ENCODE measurements around the gene SLC37A3. TPM values are rescaled to one million over a fixed set of nuclear protein-coding genes. Genes with fewer than 3 reads are reported as not detected.

Gene SLC37A3
- total RNA-seq, 1 experiment from 2014 or later = 57.8 TPM

- H3K4me3 ChIP-seq (ENCODE audit: low read depth in 2 of 2, low read length in 2 of 2) = no peak overlapping the region
- no peaks in the 10 kb centered on the region for H3K27me3 ChIP-seq (ENCODE audit: control insufficient read depth, insufficient read depth, low read length)
- CTCF ChIA-PET = no interaction called here
- no peaks in the 10 kb centered on the region for H3K36me3 ChIP-seq (ENCODE audit: control insufficient read depth, insufficient read depth, low read length)
- H3K27ac ChIP-seq (ENCODE audit: low read length) = no peak overlapping the region
- DNase-seq (ENCODE audit: low read depth, low spot score) (no peak), ATAC-seq (no peak)
- BruUV-seq (replicated peaks) = no TSS peak
- H3K9me3 ChIP-seq (ENCODE audit: control insufficient read depth, insufficient read depth, low read depth, low read length) = no peaks in the 10 kb centered on the region
- H3K4me1 ChIP-seq (ENCODE audit: control insufficient read depth, insufficient read depth, low read length) = no peaks in the 10 kb centered on the region
- TF ChIP-seq POLR2AphosphoS5 (IDR thresholded peaks at IDR 0.05; ENCODE audit: low read depth, low read length) = no peak
- TF ChIP-seq TCF7L2 (IDR thresholded peaks at IDR 0.05; ENCODE audit: low read depth, low read length) = no peak
- TF ChIP-seq SIN3A (IDR thresholded peaks at IDR 0.05; ENCODE audit: borderline replicate concordance, insufficient read depth, low read depth, low read length) = no peak
- TF ChIP-seq CTCF (IDR thresholded peaks at IDR 0.05) = no peak
- TF ChIP-seq REST (IDR thresholded peaks at IDR 0.05; ENCODE audit: insufficient read depth in 1 of 2, low read depth in 2 of 2, low read length in 1 of 2) = no peak
- intact Hi-C loops (cut with micrococcal nuclease; ENCODE audit: unreplicated experiment) (no loop called here), in situ Hi-C loops (cut with HindIII; ENCODE audit: low pct_unique_long_range_greater_than_20kb, low sequenced_read_pairs) (no loop called here)
- POLR2A ChIA-PET = no interaction called here
Measured at GRCh38 chr7:140367528-140367927, 30.8 kb downstream of the SLC37A3 start.

- no peak for TF ChIP-seq CTCF (IDR thresholded peaks at IDR 0.05)
- intact Hi-C loops (cut with micrococcal nuclease; ENCODE audit: unreplicated experiment) (no loop called here), in situ Hi-C loops (cut with HindIII; ENCODE audit: low pct_unique_long_range_greater_than_20kb, low sequenced_read_pairs) (no loop called here)
- Histone ChIP-seq H3K27me3 (ENCODE audit: control insufficient read depth, insufficient read depth, low read length) (no peaks in the 10 kb centered on the region), H3K36me3 (ENCODE audit: control insufficient read depth, insufficient read depth, low read length) (no peaks in the 10 kb centered on the region), H3K4me3 (ENCODE audit: low read depth in 2 of 2, low read length in 2 of 2) (no peak overlapping the region), H3K9me3 (ENCODE audit: control insufficient read depth, insufficient read depth, low read depth, low read length) (no peaks in the 10 kb centered on the region), H3K4me1 (ENCODE audit: control insufficient read depth, insufficient read depth, low read length) (no peaks in the 10 kb centered on the region), H3K27ac (ENCODE audit: low read length) (no peak overlapping the region)
- BruUV-seq (replicated peaks) = no TSS peak
- ChIA-PET POLR2A (no interaction called here), CTCF (no interaction called here)
- DNase-seq (ENCODE audit: low read depth, low spot score) = no peak
- ATAC-seq = no peak
Measured at GRCh38 chr7:140364819-140365218, 33.5 kb downstream of the SLC37A3 start.

- ATAC-seq (no peak), DNase-seq (ENCODE audit: low read depth, low spot score) (no peak)
- ChIA-PET CTCF (no interaction called here), POLR2A (no interaction called here)
- TF ChIP-seq REST (IDR thresholded peaks at IDR 0.05; ENCODE audit: insufficient read depth in 1 of 2, low read depth in 2 of 2, low read length in 1 of 2) = no peak
- TF ChIP-seq CTCF (IDR thresholded peaks at IDR 0.05) = no peak
- no peak for TF ChIP-seq SIN3A (IDR thresholded peaks at IDR 0.05; ENCODE audit: borderline replicate concordance, insufficient read depth, low read depth, low read length)
- no peak for TF ChIP-seq TCF7L2 (IDR thresholded peaks at IDR 0.05; ENCODE audit: low read depth, low read length)
- TF ChIP-seq POLR2AphosphoS5 (IDR thresholded peaks at IDR 0.05; ENCODE audit: low read depth, low read length) = no peak
- Histone ChIP-seq H3K27me3 (ENCODE audit: control insufficient read depth, insufficient read depth, low read length) (no peaks in the 10 kb centered on the region), H3K27ac (ENCODE audit: low read length) (no peak overlapping the region), H3K4me1 (ENCODE audit: control insufficient read depth, insufficient read depth, low read length) (no peaks in the 10 kb centered on the region), H3K4me3 (ENCODE audit: low read depth in 2 of 2, low read length in 2 of 2) (no peak overlapping the region), H3K36me3 (ENCODE audit: control insufficient read depth, insufficient read depth, low read length) (no peaks in the 10 kb centered on the region), H3K9me3 (ENCODE audit: control insufficient read depth, insufficient read depth, low read depth, low read length) (no peaks in the 10 kb centered on the region)
- in situ Hi-C loops (cut with HindIII; ENCODE audit: low pct_unique_long_range_greater_than_20kb, low sequenced_read_pairs) = no loop called here
- intact Hi-C loops (cut with micrococcal nuclease; ENCODE audit: unreplicated experiment) = no loop called here
- BruUV-seq (replicated peaks) = no TSS peak
Measured at GRCh38 chr7:140360697-140361229, 37.6 kb downstream of the SLC37A3 start.
